Neural progenitor cell (in vitro differentiated cells): ENCODE results near the gene DGCR6L.

ENCODE experiments used
- EZH2 ChIP-seq: fragments of 200-600 bp; sonication (generic); IDR thresholded peaks from 2 replicates; pipeline ENCODE4 v1.6.1; 2017; ENCODE audit warnings: antibody characterized with exemption, mild to moderate bottlenecking, moderate library complexity
- EZH2phosphoT487 ChIP-seq: fragments of 200-600 bp; sonication (generic); IDR thresholded peaks from 2 replicates; pipeline ENCODE4 v1.6.1; 2017; ENCODE audit warnings: antibody characterized with exemption
- TF ChIP-seq, protein P1 (sequence below): fragments of 200-600 bp; sonication (generic); IDR thresholded peaks from 2 replicates; pipeline ENCODE4 v1.5.1; 2017; ENCODE audit warnings: antibody characterized with exemption, mild to moderate bottlenecking

DNA sequence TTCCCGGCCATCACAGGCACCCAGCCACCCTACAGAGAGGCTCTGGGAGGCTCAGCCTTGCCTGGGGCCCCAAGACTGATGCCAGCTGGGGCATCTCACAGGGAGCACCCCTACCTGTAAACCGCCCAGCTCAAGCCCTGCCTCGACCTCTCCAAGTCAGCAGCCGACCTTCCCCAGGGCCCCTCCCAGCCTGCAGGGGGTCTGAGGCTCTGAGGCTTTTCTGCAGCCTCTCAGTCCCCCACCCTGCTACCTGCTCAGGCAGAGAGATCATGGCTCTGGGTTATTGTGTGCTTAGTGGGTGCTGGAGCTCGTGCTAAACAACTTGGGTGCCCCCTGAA lies 28.6 kb downstream of the DGCR6L start:
- TF ChIP-seq, protein P1, sequence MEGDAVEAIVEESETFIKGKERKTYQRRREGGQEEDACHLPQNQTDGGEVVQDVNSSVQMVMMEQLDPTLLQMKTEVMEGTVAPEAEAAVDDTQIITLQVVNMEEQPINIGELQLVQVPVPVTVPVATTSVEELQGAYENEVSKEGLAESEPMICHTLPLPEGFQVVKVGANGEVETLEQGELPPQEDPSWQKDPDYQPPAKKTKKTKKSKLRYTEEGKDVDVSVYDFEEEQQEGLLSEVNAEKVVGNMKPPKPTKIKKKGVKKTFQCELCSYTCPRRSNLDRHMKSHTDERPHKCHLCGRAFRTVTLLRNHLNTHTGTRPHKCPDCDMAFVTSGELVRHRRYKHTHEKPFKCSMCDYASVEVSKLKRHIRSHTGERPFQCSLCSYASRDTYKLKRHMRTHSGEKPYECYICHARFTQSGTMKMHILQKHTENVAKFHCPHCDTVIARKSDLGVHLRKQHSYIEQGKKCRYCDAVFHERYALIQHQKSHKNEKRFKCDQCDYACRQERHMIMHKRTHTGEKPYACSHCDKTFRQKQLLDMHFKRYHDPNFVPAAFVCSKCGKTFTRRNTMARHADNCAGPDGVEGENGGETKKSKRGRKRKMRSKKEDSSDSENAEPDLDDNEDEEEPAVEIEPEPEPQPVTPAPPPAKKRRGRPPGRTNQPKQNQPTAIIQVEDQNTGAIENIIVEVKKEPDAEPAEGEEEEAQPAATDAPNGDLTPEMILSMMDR, result no peak
- TF ChIP-seq EZH2 (no peak), EZH2phosphoT487 (no peak)
